Measurements from ENCODE around the gene MMRN1.

MMRN1 gene

GRCh38 chr4:89997171-89997704 lies 102.6 kb downstream of the MMRN1 start:
- no peak for DNase-seq

- DNase-seq, result no peak
Measured at GRCh38 chr4:89998469-89999011, 103.9 kb downstream of the MMRN1 start.

- no peak for DNase-seq
Measured at GRCh38 chr4:90001023-90001422, 106.4 kb downstream of the MMRN1 start.

- DNase-seq, result no peak
Measured at GRCh38 chr4:90002441-90003062, 107.9 kb downstream of the MMRN1 start.
